SK-N-SH (cell line): Measurements from ENCODE around the gene SF3B6.

Source experiments
- FOXJ3 ChIP-seq: sonication (generic); formaldehyde crosslinking; IDR thresholded peaks from 2 replicates; pipeline ENCODE4 v1.5.1; 2020; ENCODE audit warnings: mild to moderate bottlenecking, missing genetic modification reagents
- NRF1 ChIP-seq: IDR thresholded peaks from 2 replicates; pipeline ENCODE4 v1.6.1; 2012; ENCODE audit warnings: low read depth, mild to moderate bottlenecking, low read length
- TF ChIP-seq, protein P1 (sequence below): fragments of 200-600 bp; sonication (generic); IDR thresholded peaks from 2 replicates; pipeline ENCODE4 v1.6.1; 2017; ENCODE audit warnings: antibody characterized with exemption, mild to moderate bottlenecking, moderate library complexity

GRCh38 chr2:24024996-24025663, 51.0 kb downstream of the SF3B6 start:
- TF ChIP-seq, protein P1, sequence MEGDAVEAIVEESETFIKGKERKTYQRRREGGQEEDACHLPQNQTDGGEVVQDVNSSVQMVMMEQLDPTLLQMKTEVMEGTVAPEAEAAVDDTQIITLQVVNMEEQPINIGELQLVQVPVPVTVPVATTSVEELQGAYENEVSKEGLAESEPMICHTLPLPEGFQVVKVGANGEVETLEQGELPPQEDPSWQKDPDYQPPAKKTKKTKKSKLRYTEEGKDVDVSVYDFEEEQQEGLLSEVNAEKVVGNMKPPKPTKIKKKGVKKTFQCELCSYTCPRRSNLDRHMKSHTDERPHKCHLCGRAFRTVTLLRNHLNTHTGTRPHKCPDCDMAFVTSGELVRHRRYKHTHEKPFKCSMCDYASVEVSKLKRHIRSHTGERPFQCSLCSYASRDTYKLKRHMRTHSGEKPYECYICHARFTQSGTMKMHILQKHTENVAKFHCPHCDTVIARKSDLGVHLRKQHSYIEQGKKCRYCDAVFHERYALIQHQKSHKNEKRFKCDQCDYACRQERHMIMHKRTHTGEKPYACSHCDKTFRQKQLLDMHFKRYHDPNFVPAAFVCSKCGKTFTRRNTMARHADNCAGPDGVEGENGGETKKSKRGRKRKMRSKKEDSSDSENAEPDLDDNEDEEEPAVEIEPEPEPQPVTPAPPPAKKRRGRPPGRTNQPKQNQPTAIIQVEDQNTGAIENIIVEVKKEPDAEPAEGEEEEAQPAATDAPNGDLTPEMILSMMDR, result no peak
- no peak for TF ChIP-seq NRF1
- TF ChIP-seq FOXJ3 (CRISPR knock-in tag), result no peak
